Esophagus muscularis mucosa (tissue), 4 donors: Measurements from ENCODE around the gene VTI1A. TPM values are rescaled to one million over a fixed set of nuclear protein-coding genes. Genes with fewer than 3 reads are reported as not detected.
"Not testable (repeated sequence)": the region's sequence is repeated elsewhere in the genome, so short reads cannot be mapped to it uniquely, and the experiment has no call there.

Source experiments
- DNase-seq: peaks from one replicate; pipeline ENCODE4 v3.0.0-alpha.2; 2017; ENCODE audit errors: extremely low spot score
- H3K27ac ChIP-seq, 4 donors: fragments of 200-600 bp; sonication (generic); replicated peaks in 1 of 4; 1 replicate in 3 of 4; 2 replicates in 1 of 4; pipeline ENCODE4 v1.5.1; 2016 to 2019; ENCODE audit warnings: mild to moderate bottlenecking in 1 of 4
- H3K27me3 ChIP-seq, 4 donors: fragments of 200-600 bp; sonication (generic); one replicate each; pipeline versions ENCODE4 v1.5.1 to v1.6.0; 2016 to 2019
- H3K36me3 ChIP-seq, 4 donors: fragments of 200-600 bp; sonication (generic); one replicate each; pipeline ENCODE4 v1.5.1; 2016 to 2019
- H3K4me1 ChIP-seq, 4 donors: fragments of 200-600 bp; sonication (generic); one replicate each; pipeline ENCODE4 v1.5.1; 2016 to 2019
- H3K4me3 ChIP-seq, 4 donors: fragments of 200-600 bp; sonication (generic); 1 replicate in 2 of 4; 2 replicates in 2 of 4; pipeline ENCODE4 v1.5.1; 2016 to 2019; ENCODE audit warnings: mild to moderate bottlenecking in 4 of 4, moderate library complexity in 1 of 4
- H3K9me3 ChIP-seq, 4 donors: fragments of 200-600 bp; sonication (generic); 1 replicate in 3 of 4; 2 replicates in 1 of 4; pipeline ENCODE4 v1.5.1; 2016 to 2019
- CTCF ChIP-seq, 3 experiments: fragments of 200-600 bp in 2 of 3; fragments of 450-650 bp in 1 of 3; sonication (generic) in 2 of 3; IDR thresholded peaks; one replicate each; pipeline ENCODE4 v1.5.1; 2017 to 2019; ENCODE audit warnings: antibody characterized with exemption in 3 of 3, mild to moderate bottlenecking in 2 of 3, moderate library complexity in 1 of 3
- EP300 ChIP-seq: sonication (generic); formaldehyde crosslinking; IDR thresholded peaks from one replicate; pipeline ENCODE4 v1.6.1; 2017; ENCODE audit warnings: antibody characterized with exemption
- POLR2A ChIP-seq: fragments of 450-650 bp; IDR thresholded peaks from one replicate; pipeline ENCODE4 v1.6.1; 2017; ENCODE audit warnings: antibody characterized with exemption, moderate library complexity, mild to moderate bottlenecking, low read depth
- POLR2AphosphoS5 ChIP-seq, 2 donors: sonication (generic); formaldehyde crosslinking; IDR thresholded peaks; one replicate each; pipeline ENCODE4 v1.6.1; 2017; ENCODE audit warnings: antibody characterized with exemption in 2 of 2
- WGBS: methylation state at CpG from one replicate; pipeline ENCODE4 v1.1.5; 2018; 5-methylcytosine and 5-hydroxymethylcytosine counted together
- intact Hi-C: fragments of 100-400 bp; cut with DNase I; formaldehyde crosslinking; loops from one replicate; pipeline ENCODE4 v1.15.1; 2023
- total RNA-seq, 4 donors: library from RNA; depleted of rRNA; stranded (reverse); fragments of >200 nt; gene quantifications; one replicate each; pipeline versions ENCODE4 v1.1.0 to v1.2.1, GENCODE V29; 2016

VTI1A gene
- total RNA-seq, 4 donors from 2014 or later = 27.6 to 42.7 (median 33.8) TPM

- TF ChIP-seq CTCF (IDR thresholded peaks at IDR 0.05) (no peak), POLR2AphosphoS5 (IDR thresholded peaks at IDR 0.05) (no peak), EP300 (no peak), POLR2A (no peak)
- no peak for DNase-seq
- 94% methylated on average over 8 of the region's 8 CpGs for WGBS
- Histone ChIP-seq H3K4me1 (peaks cover 0 to 4% (median 0%) of the 10 kb centered on the region in 4 donors), H3K4me3 (no peak overlapping the region), H3K27me3 (no peaks in the 10 kb centered on the region), H3K27ac (no peak overlapping the region), H3K36me3 (peaks cover 0 to 22% (median 12%) of the 10 kb centered on the region in 4 donors), H3K9me3 (no peaks in the 10 kb centered on the region)
- intact Hi-C loops = no loop called here
Observed at GRCh38 chr10:112536663-112537062, 89.6 kb downstream of the VTI1A start.

GRCh38 chr10:112538168-112538567, 91.2 kb downstream of the VTI1A start:
- Histone ChIP-seq H3K27me3 (no peaks in the 10 kb centered on the region), H3K4me1 (peaks cover 0 to 4% (median 0%) of the 10 kb centered on the region in 4 donors), H3K9me3 (no peaks in the 10 kb centered on the region), H3K4me3 (no peak overlapping the region), H3K27ac (no peak overlapping the region), H3K36me3 (peaks cover 4 to 26% (median 12%) of the 10 kb centered on the region in 4 donors)
- intact Hi-C loops = no loop called here
- TF ChIP-seq EP300 (no peak), POLR2A (no peak), CTCF (IDR thresholded peaks at IDR 0.05) (no peak), POLR2AphosphoS5 (IDR thresholded peaks at IDR 0.05) (no peak)
- 82% methylated on average over 7 of the region's 7 CpGs for WGBS
- DNase-seq = no peak

GRCh38 chr10:112539340-112539739, 92.3 kb downstream of the VTI1A start:
- no peak overlapping the region for H3K4me3 ChIP-seq
- no peaks in the 10 kb centered on the region for H3K9me3 ChIP-seq
- DNase-seq = no peak
- H3K36me3 ChIP-seq = peaks cover 4 to 26% (median 12%) of the 10 kb centered on the region in 4 donors
- 94% methylated on average over 3 of the region's 3 CpGs for WGBS
- intact Hi-C loops = no loop called here
- H3K27ac ChIP-seq = no peak overlapping the region
- TF ChIP-seq EP300 = no peak
- peaks cover 0 to 4% (median 0%) of the 10 kb centered on the region in 4 donors for H3K4me1 ChIP-seq
- H3K27me3 ChIP-seq = no peaks in the 10 kb centered on the region

- H3K4me3 ChIP-seq, H3K27me3 ChIP-seq, H3K27ac ChIP-seq, H3K4me1 ChIP-seq, DNase-seq, H3K9me3 ChIP-seq, intact Hi-C loops: not testable (repeated sequence)
- WGBS = 97% methylated on average over 5 of the region's 5 CpGs
- H3K36me3 ChIP-seq = peaks cover 4 to 26% (median 12%) of the 10 kb centered on the region in 4 donors
Observed at GRCh38 chr10:112542823-112543222, 95.8 kb downstream of the VTI1A start.

GRCh38 chr10:112546474-112546873, 99.5 kb downstream of the VTI1A start:
- 76% methylated on average over 2 of the region's 2 CpGs for WGBS
- peaks cover 0 to 6% (median 2%) of the 10 kb centered on the region in 4 donors for H3K36me3 ChIP-seq
- no peak overlapping the region for H3K27ac ChIP-seq
- no peaks in the 10 kb centered on the region for H3K9me3 ChIP-seq
- no peaks in the 10 kb centered on the region for H3K4me1 ChIP-seq
- TF ChIP-seq CTCF (IDR thresholded peaks at IDR 0.05) (no peak), EP300 (no peak), POLR2A (no peak), POLR2AphosphoS5 (IDR thresholded peaks at IDR 0.05) (no peak)
- intact Hi-C loops = no loop called here
- H3K4me3 ChIP-seq = no peak overlapping the region
- H3K27me3 ChIP-seq = no peaks in the 10 kb centered on the region
- no peak for DNase-seq

- H3K9me3 ChIP-seq = no peaks in the 10 kb centered on the region
- no peak overlapping the region for H3K27ac ChIP-seq
- intact Hi-C loops = no loop called here
- no peaks in the 10 kb centered on the region for H3K27me3 ChIP-seq
- no peak for TF ChIP-seq CTCF (IDR thresholded peaks at IDR 0.05)
- TF ChIP-seq POLR2AphosphoS5 (IDR thresholded peaks at IDR 0.05) = no peak
- no peak for TF ChIP-seq POLR2A
- no peak for TF ChIP-seq EP300
- no peak for DNase-seq
- H3K4me1 ChIP-seq = no peaks in the 10 kb centered on the region
- no peak overlapping the region for H3K4me3 ChIP-seq
- H3K36me3 ChIP-seq = no peaks in the 10 kb centered on the region
- WGBS = 93% methylated on average over 8 of the region's 8 CpGs
Observed at GRCh38 chr10:112548535-112549276, 101.7 kb downstream of the VTI1A start.
